Heart left ventricle (tissue), 13 donors: Measurements from ENCODE around the gene CAST.
A peak's percentile ranks its signal among the peaks of the same experiment; 100 is the strongest.

Experiments
- POLR2A ChIP-seq, 2 donors: fragments of 450-650 bp; IDR thresholded peaks; one replicate each; pipeline ENCODE4 v1.6.1; 2017; ENCODE audit warnings: antibody characterized with exemption in 2 of 2, mild to moderate bottlenecking in 2 of 2, moderate library complexity in 2 of 2
- TF ChIP-seq, protein P1 (sequence below), 12 donors: fragments of 200-600 bp; sonication (generic) in 4 of 12; IDR thresholded peaks; one replicate each; pipeline versions ENCODE4 v1.5.0 to v1.8.0; 2018 to 2022; ENCODE audit warnings: antibody characterized with exemption in 12 of 12, mild to moderate bottlenecking in 5 of 12
- donor health status: ischemic (EF 13 %, LVEDD 7.1; RV severe dilation, severe dysfunction).
- donor health status: DM: no; HTN: yes; CAD: no.
- donor health status: DM: no; HTN: no; CAD: no.
- donor health status: ischemic (EF 25% LVEDD 6.9; RV normal size, moderate dysfunction).
- donor health status: ischemic (EF 25% LVEDD 5.7; RV mildly dilated, moderate dysfunction).
- donor health status: ischemic (EF 35%, LVEDD 5.7; RV mildly dilated, moderate dysfunction).
- donor health status: nonischemic (EF 11% LVEDD 7.7; RV severe dilation, severe dysfunction).
- donor health status: DM: yes; HTN: yes; CAD: no.
- donor health status: PGD.
- donor health status: ischemic (EF 29% LVEDD 5.4; RV normal size, mild dysfunction).
- donor health status: nonischemic (EF 23%, LVEDD 6.1; RV moderate dilation, normal function).

GRCh38 chr5:96741891-96742309 is 79.7 kb downstream of the CAST start:
- peak in 1 of 2 donors; percentile 15 for TF ChIP-seq POLR2A (IDR thresholded peaks at IDR 0.05)
- TF ChIP-seq, protein P1, sequence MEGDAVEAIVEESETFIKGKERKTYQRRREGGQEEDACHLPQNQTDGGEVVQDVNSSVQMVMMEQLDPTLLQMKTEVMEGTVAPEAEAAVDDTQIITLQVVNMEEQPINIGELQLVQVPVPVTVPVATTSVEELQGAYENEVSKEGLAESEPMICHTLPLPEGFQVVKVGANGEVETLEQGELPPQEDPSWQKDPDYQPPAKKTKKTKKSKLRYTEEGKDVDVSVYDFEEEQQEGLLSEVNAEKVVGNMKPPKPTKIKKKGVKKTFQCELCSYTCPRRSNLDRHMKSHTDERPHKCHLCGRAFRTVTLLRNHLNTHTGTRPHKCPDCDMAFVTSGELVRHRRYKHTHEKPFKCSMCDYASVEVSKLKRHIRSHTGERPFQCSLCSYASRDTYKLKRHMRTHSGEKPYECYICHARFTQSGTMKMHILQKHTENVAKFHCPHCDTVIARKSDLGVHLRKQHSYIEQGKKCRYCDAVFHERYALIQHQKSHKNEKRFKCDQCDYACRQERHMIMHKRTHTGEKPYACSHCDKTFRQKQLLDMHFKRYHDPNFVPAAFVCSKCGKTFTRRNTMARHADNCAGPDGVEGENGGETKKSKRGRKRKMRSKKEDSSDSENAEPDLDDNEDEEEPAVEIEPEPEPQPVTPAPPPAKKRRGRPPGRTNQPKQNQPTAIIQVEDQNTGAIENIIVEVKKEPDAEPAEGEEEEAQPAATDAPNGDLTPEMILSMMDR (IDR thresholded peaks at IDR 0.05): peak in 1 of 12 donors; percentile 6
